ENCODE measurements around the gene SPEF2. TPM values are rescaled to one million over a fixed set of nuclear protein-coding genes. Genes with fewer than 3 reads are reported as not detected.

Gene SPEF2
- total and polyA plus RNA-seq, 2 experiments from 2014 or later = 0.17 to 0.21 TPM

GRCh38 chr5:35709688-35710087 lies 92.0 kb downstream of the SPEF2 start:
- H3K27me3 ChIP-seq (ENCODE audit: insufficient read depth) = no peaks in the 10 kb centered on the region
- no peak overlapping the region for H3K4me3 Mint-ChIP-seq
- no peaks in the 10 kb centered on the region for H4K20me1 ChIP-seq (replicated peaks; ENCODE audit: insufficient read depth)
- DNase-seq (ENCODE audit: low spot score) (no peak), ATAC-seq (no peak)
- H2AFZ ChIP-seq = no peak overlapping the region
- H3K9me3 Mint-ChIP-seq = no peaks in the 10 kb centered on the region; the same call in 2 of the 3 replicates
- TF ChIP-seq ETS1 (IDR thresholded peaks at IDR 0.05) (no peak), CTCF (conservative IDR thresholded peaks at IDR 0.05; ENCODE audit: low read depth in 2 of 2) (no peak), NANOG (IDR thresholded peaks at IDR 0.05; ENCODE audit: borderline replicate concordance) (no peak), ZNF114 (CRISPR knock-in tag; IDR thresholded peaks at IDR 0.05) (no peak), POLR2AphosphoS5 (IDR thresholded peaks at IDR 0.05; ENCODE audit: low read depth) (no peak), REST (IDR thresholded peaks at IDR 0.05; ENCODE audit: unreplicated experiment) (no peak), EZH2phosphoT487 (IDR thresholded peaks at IDR 0.05; ENCODE audit: unreplicated experiment) (no peak), EZH2 (IDR thresholded peaks at IDR 0.05; ENCODE audit: low read depth, unreplicated experiment) (no peak)
- no peaks in the 10 kb centered on the region for H3K36me3 ChIP-seq (ENCODE audit: insufficient read depth)
- H3K4me2 ChIP-seq = no peak overlapping the region
- no peak overlapping the region for H3K27ac ChIP-seq (ENCODE audit: low read depth)
- no peaks in the 10 kb centered on the region for H3K79me2 ChIP-seq (replicated peaks; ENCODE audit: insufficient read depth)
- H3K27me3 Mint-ChIP-seq (ENCODE audit: insufficient read depth, low read depth, poor library complexity) = no peaks in the 10 kb centered on the region
- H3K9me2 ChIP-seq (ENCODE audit: insufficient read depth) = no peaks in the 10 kb centered on the region
- no peak overlapping the region for H3K4me3 ChIP-seq
- H3K4me1 ChIP-seq (ENCODE audit: insufficient read depth) = no peaks in the 10 kb centered on the region
- no peaks in the 10 kb centered on the region for H3K4me1 Mint-ChIP-seq
- H3K36me3 Mint-ChIP-seq (ENCODE audit: low read depth) = no peaks in the 10 kb centered on the region
- H3K27ac Mint-ChIP-seq = no peak overlapping the region
- no peaks in the 10 kb centered on the region for H3F3A ChIP-seq (replicated peaks; ENCODE audit: low read depth)

GRCh38 chr5:35717718-35718117 lies 100.1 kb downstream of the SPEF2 start:
- Histone ChIP-seq H2AFZ (no peak overlapping the region), H3K79me2 (replicated peaks; ENCODE audit: insufficient read depth) (no peaks in the 10 kb centered on the region), H3K4me2 (no peak overlapping the region), H3K36me3 (ENCODE audit: insufficient read depth) (no peaks in the 10 kb centered on the region), H3F3A (replicated peaks; ENCODE audit: low read depth) (no peaks in the 10 kb centered on the region), H3K9me2 (ENCODE audit: insufficient read depth) (peaks cover 3% of the 10 kb centered on the region; the same call in 1 of the 2 replicates), H3K4me1 (ENCODE audit: insufficient read depth) (no peaks in the 10 kb centered on the region; the same call in 1 of the 2 replicates), H4K20me1 (replicated peaks; ENCODE audit: insufficient read depth) (no peaks in the 10 kb centered on the region), H3K27ac (ENCODE audit: low read depth) (no peak overlapping the region), H3K4me3 (no peak overlapping the region), H3K27me3 (ENCODE audit: insufficient read depth) (no peaks in the 10 kb centered on the region)
- Mint-ChIP-seq H3K36me3 (ENCODE audit: low read depth) (no peaks in the 10 kb centered on the region), H3K4me1 (peaks cover 5% of the 10 kb centered on the region; the same call in 1 of the 3 replicates), H3K9me3 (peaks cover 7% of the 10 kb centered on the region; the same call in 2 of the 3 replicates), H3K27me3 (ENCODE audit: insufficient read depth, low read depth, poor library complexity) (peaks cover 2% of the 10 kb centered on the region), H3K27ac (no peak overlapping the region), H3K4me3 (no peak overlapping the region)
- DNase-seq (ENCODE audit: low spot score) = peak; percentile 30
- peak; percentile 41; the same call in 2 of the 3 replicates for ATAC-seq
- TF ChIP-seq CREB1 (CRISPR knock-in tag; IDR thresholded peaks at IDR 0.05; ENCODE audit: low read depth) (no peak), EZH2 (IDR thresholded peaks at IDR 0.05; ENCODE audit: low read depth, unreplicated experiment) (no peak), CTCF (conservative IDR thresholded peaks at IDR 0.05; ENCODE audit: low read depth in 2 of 2) (peak; percentile 35 to 55)
